Testis (tissue), 3 donors: ENCODE measurements around the gene KLHL14. TPM values are rescaled to one million over a fixed set of nuclear protein-coding genes. Genes with fewer than 3 reads are reported as not detected.
"Not testable (repeated sequence)": the region's sequence is repeated elsewhere in the genome, so short reads cannot be mapped to it uniquely, and the experiment has no call there.

ENCODE experiments used
- DNase-seq: peaks from one replicate; pipeline ENCODE4 v3.0.0-alpha.2; 2019
- H3K27ac ChIP-seq, 2 donors: fragments of 200-600 bp; sonication (generic); one replicate each; pipeline ENCODE4 v1.5.1; 2019
- H3K27me3 ChIP-seq: fragments of 200-600 bp; sonication (generic); one replicate; pipeline ENCODE4 v1.5.1; 2019
- H3K36me3 ChIP-seq: fragments of 200-600 bp; sonication (generic); one replicate; pipeline ENCODE4 v1.5.1; 2017; ENCODE audit warnings: low read depth; ENCODE audit errors: missing control alignments
- H3K4me1 ChIP-seq: fragments of 200-600 bp; sonication (generic); one replicate; pipeline ENCODE4 v1.5.1; 2019
- H3K4me3 ChIP-seq, 2 donors: fragments of 200-600 bp; sonication (generic); one replicate each; pipeline ENCODE4 v1.5.1; 2017 to 2019
- H3K9me3 ChIP-seq: fragments of 200-600 bp; sonication (generic); one replicate; pipeline ENCODE4 v1.5.1; 2017
- CTCF ChIP-seq, 3 experiments: fragments of 450-650 bp in 2 of 3; fragments of 200-600 bp in 1 of 3; sonication (generic) in 1 of 3; IDR thresholded peaks; one replicate each; pipeline ENCODE4 v1.5.1; 2016 to 2019; ENCODE audit warnings: antibody characterized with exemption in 3 of 3, mild to moderate bottlenecking in 2 of 3, moderate library complexity in 1 of 3
- POLR2A ChIP-seq: fragments of 450-650 bp; IDR thresholded peaks from one replicate; pipeline ENCODE4 v1.6.1; 2017; ENCODE audit warnings: antibody characterized with exemption, mild to moderate bottlenecking, moderate library complexity
- WGBS, 2 donors: methylation state at CpG; one replicate each; pipeline ENCODE4 v1.1.5; 2018; 5-methylcytosine and 5-hydroxymethylcytosine counted together
- intact Hi-C: fragments of 100-400 bp; cut with DNase I; formaldehyde crosslinking; loops from one replicate; pipeline ENCODE4 v1.15.1; 2023; ENCODE audit warnings: low total_unique reads
- polyA plus RNA-seq: library from polyadenylated mRNA; stranded (reverse); fragments of 350-450 nt; fragmentation: Illumina TruSeq; extraction: RNeasy Lipid Tissue Mini Kit (QIAGEN cat#74804); gene quantifications from one replicate; pipeline ENCODE4 v1.2.3, GENCODE V29; 2014; ENCODE audit warnings: low read depth, low replicate concordance; ENCODE audit not compliant: insufficient read depth
- total RNA-seq, 2 donors: library from RNA; depleted of rRNA; stranded (reverse); fragments of >200 nt; gene quantifications; one replicate each; pipeline ENCODE4 v1.2.3, GENCODE V29; 2016

KLHL14 gene
- total and polyA plus RNA-seq, 3 donors from 2014 or later = 2.0 to 3.3 (median 2.7) TPM

DNA sequence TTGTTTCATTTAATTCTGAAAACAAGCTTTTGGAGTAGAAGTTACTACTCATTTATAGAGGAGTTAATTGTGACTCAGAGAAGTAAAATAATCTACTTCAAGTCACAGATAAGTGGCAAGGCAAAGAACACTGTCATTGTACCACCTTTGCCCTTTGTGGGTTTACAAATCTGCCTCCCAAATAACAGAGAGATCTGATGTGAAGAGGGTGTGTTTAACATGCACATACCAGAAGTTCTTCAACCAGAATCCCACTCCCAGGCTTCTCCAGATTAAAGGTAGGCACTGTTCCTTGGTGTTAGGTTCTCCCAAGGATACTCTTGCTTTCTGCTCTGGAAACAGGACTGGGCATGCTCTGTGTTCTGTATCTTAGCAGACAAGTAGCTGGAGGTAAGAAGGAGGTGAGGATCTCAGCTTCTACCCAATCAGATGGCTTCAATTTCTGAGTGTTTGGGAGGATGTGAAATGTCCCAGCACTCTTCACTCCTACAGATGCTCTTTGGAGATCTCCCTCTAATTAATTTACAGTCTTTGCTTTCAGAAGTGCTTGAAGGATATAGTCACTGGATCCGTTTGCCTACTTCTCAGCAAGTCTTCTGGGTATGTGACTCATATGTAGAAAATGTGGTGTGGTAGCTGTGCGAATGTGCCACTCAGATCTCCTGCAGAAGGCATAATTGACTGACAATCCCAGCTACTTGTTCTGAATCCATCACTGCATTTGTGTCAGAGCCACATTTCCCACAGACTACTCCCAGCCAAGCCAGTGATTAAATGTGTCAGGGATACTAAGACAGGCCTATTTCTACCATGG, 111.1 kb downstream of the KLHL14 start:
- Histone ChIP-seq H3K36me3 (no peaks in the 10 kb centered on the region), H3K4me3 (no peak overlapping the region), H3K27ac (no peak overlapping the region), H3K9me3 (no peaks in the 10 kb centered on the region), H3K27me3 (no peaks in the 10 kb centered on the region), H3K4me1 (no peaks in the 10 kb centered on the region)
- intact Hi-C loops = no loop called here
- WGBS, 2 donors = 71 to 72% methylated on average over 2 of the region's 2 CpGs
- TF ChIP-seq POLR2A (no peak), CTCF (IDR thresholded peaks at IDR 0.05) (no peak)
- no peak for DNase-seq

DNA sequence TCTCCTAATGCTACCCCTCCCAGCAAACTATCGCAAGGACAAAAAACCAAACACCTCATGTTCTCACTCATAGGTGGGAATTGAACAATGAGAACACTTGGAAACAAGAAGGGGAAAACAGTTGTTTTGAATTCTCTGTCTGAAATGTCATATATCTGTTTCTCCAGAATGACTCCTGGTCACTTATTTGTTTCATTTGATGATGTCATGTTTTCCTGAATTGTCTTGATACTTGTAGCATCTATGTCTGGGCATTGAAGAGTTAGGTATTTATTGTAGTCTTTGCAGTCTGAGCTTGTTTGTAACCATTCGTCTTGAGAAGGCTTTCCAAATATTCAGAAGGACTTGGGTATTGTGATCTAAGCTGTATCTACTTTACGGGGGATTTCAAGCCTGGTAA, 118.3 kb downstream of the KLHL14 start:
- intact Hi-C loops, H3K4me1 ChIP-seq, H3K27ac ChIP-seq, H3K27me3 ChIP-seq, H3K4me3 ChIP-seq, DNase-seq, H3K36me3 ChIP-seq, H3K9me3 ChIP-seq: not testable (repeated sequence)
- 95% methylated on average over 3 of the region's 3 CpGs for WGBS, 2 donors

DNA sequence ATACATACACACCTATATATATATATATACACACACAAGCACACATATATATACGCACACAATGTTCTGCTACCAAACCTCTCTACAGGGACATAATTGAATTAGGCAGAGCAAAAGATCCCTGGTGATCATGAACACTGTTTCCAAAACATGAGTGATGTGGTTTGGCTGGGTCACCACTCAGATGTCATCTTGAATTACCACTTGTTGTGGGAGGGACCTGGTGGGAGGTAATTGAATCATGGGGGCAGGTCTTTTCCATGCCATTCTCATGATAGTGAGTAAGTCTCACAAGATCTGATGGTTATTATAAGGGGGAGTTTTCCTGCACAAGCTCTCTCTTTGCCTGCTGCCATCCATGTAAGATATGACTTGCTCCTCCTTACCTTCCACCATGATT, 135.2 kb downstream of the KLHL14 start:
- H3K36me3 ChIP-seq, H3K27ac ChIP-seq, intact Hi-C loops, DNase-seq, H3K9me3 ChIP-seq, H3K27me3 ChIP-seq, H3K4me3 ChIP-seq, H3K4me1 ChIP-seq: not testable (repeated sequence)
- 95 to 97% methylated on average over 1 of the region's 1 CpG for WGBS, 2 donors

DNA sequence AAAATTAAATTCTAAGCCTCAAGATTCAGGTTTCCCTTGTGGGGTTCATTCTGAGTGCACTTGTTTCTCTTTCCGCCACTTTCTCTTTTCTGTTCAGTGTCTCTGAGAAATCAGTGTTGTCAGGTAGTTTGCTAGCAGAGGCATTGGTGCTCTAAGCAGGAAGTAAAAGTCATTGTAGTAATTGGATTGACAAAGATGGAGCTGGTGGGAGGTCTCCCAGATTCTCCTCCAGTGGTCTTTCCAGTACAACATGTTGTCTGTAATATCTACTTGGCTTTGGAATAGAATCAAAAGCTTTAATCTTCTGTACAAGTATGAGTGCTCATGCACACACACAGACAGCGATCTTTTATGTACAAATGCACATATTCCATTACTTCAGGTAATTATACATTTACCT, 135.6 kb downstream of the KLHL14 start:
- Histone ChIP-seq H3K27ac (no peak overlapping the region), H3K9me3 (no peaks in the 10 kb centered on the region), H3K36me3 (no peaks in the 10 kb centered on the region), H3K4me1 (no peaks in the 10 kb centered on the region), H3K27me3 (no peaks in the 10 kb centered on the region), H3K4me3 (no peak overlapping the region)
- TF ChIP-seq CTCF (IDR thresholded peaks at IDR 0.05) = no peak
- no peak for TF ChIP-seq POLR2A
- no peak for DNase-seq
- intact Hi-C loops = no loop called here
- 89 to 90% methylated on average over 2 of the region's 2 CpGs for WGBS, 2 donors

DNA sequence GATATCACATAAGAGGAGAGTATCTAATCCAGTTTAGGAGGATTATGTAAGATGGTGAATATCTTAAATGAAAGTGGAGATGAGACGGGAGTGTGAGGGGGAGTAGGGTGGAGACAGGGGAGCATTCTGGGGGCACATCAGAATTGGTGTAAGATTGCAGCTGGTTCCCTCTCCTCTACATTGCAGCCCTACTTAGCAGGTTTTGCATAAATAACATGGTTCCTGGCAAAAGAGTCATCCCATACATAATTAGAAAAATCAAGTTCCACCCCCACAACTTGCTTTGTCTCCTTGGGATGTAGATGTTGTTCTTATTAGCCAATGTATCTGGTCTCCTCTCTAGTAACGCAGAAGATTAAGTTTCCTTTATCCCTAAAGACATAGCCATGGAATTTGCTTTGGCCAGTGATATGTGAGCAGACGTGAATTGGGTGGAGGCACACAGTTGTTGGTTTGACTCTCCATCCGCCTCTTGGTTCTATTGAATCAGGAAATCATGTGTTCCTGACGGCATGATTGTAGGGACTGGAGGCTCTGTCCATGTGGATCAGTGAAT, 137.9 kb downstream of the KLHL14 start:
- H3K27ac ChIP-seq = no peak overlapping the region
- intact Hi-C loops = no loop called here
- no peaks in the 10 kb centered on the region for H3K9me3 ChIP-seq
- 79 to 84% methylated on average over 5 of the region's 5 CpGs for WGBS, 2 donors
- H3K36me3 ChIP-seq = no peaks in the 10 kb centered on the region
- H3K4me1 ChIP-seq = no peaks in the 10 kb centered on the region
- no peak for TF ChIP-seq CTCF (IDR thresholded peaks at IDR 0.05)
- TF ChIP-seq POLR2A = no peak
- no peaks in the 10 kb centered on the region for H3K27me3 ChIP-seq
- no peak for DNase-seq
- H3K4me3 ChIP-seq = no peak overlapping the region
